ENCODE measurements around the gene TCEA3. TPM values are rescaled to one million over a fixed set of nuclear protein-coding genes. Genes with fewer than 3 reads are reported as not detected.

Gene TCEA3
- total RNA-seq, 1 experiment from 2014 or later: 0.37 TPM

GRCh38 chr1:23417570-23417969 is 7.0 kb downstream of the TCEA3 start:
- Mint-ChIP-seq H3K4me1 (no peaks in the 10 kb centered on the region; the same call in 1 of the 2 replicates), H3K9me3 (no peaks in the 10 kb centered on the region), H3K36me3 (no peaks in the 10 kb centered on the region), H3K27me3 (ENCODE audit: low read depth) (peaks cover 94% of the 10 kb centered on the region), H3K4me3 (no peak overlapping the region), H3K27ac (no peak overlapping the region)
- no peak for ATAC-seq
- CTCF ChIA-PET: no interaction called here
- POLR2A ChIA-PET: no interaction called here
- TF ChIP-seq MAX (CRISPR knock-in tag; IDR thresholded peaks at IDR 0.05): no peak
- TF ChIP-seq ZBTB21 (CRISPR knock-in tag; IDR thresholded peaks at IDR 0.05; ENCODE audit: borderline replicate concordance): no peak
- TF ChIP-seq CREB1 (CRISPR knock-in tag; IDR thresholded peaks at IDR 0.05): no peak
- TF ChIP-seq ATF2 (CRISPR knock-in tag; IDR thresholded peaks at IDR 0.05; ENCODE audit: borderline replicate concordance, low read depth): no peak
- TF ChIP-seq EMX1 (CRISPR knock-in tag; IDR thresholded peaks at IDR 0.05): no peak
- TF ChIP-seq GTF2I (CRISPR knock-in tag; conservative IDR thresholded peaks at IDR 0.05): no peak
- TF ChIP-seq TCF7 (CRISPR knock-in tag; IDR thresholded peaks at IDR 0.05; ENCODE audit: low read depth): no peak
- TF ChIP-seq FOXP4 (CRISPR knock-in tag; IDR thresholded peaks at IDR 0.05): no peak
- TF ChIP-seq ZNF138 (CRISPR knock-in tag; conservative IDR thresholded peaks at IDR 0.05): no peak
- TF ChIP-seq ZNF425 (CRISPR knock-in tag; conservative IDR thresholded peaks at IDR 0.05): no peak
- TF ChIP-seq ZNF232 (CRISPR knock-in tag; IDR thresholded peaks at IDR 0.05): no peak
- no peak for TF ChIP-seq USF2 (CRISPR knock-in tag; IDR thresholded peaks at IDR 0.05)
- no peak for TF ChIP-seq ATF3 (CRISPR knock-in tag; conservative IDR thresholded peaks at IDR 0.05)
- TF ChIP-seq JUN (CRISPR knock-in tag; IDR thresholded peaks at IDR 0.05): no peak
- DNase-seq (ENCODE audit: low spot score): no peak

GRCh38 chr1:23416964-23417363 is 7.6 kb downstream of the TCEA3 start:
- no peak for DNase-seq (ENCODE audit: low spot score)
- peaks cover 94% of the 10 kb centered on the region for H3K27me3 Mint-ChIP-seq (ENCODE audit: low read depth)
- ChIA-PET POLR2A (no interaction called here), CTCF (interaction anchor here (2.5 kb wide), 1 partner anchor 13 kb away, joined by 10 read pairs; no protein-coding TSS in a partner anchor)
- no peaks in the 10 kb centered on the region; the same call in 1 of the 2 replicates for H3K4me1 Mint-ChIP-seq
- H3K4me3 Mint-ChIP-seq: no peak overlapping the region
- H3K27ac Mint-ChIP-seq: no peak overlapping the region
- no peaks in the 10 kb centered on the region for H3K9me3 Mint-ChIP-seq
- H3K36me3 Mint-ChIP-seq: no peaks in the 10 kb centered on the region
- no peak for ATAC-seq
- TF ChIP-seq PREB (CRISPR knock-in tag; IDR thresholded peaks at IDR 0.05; ENCODE audit: borderline replicate concordance) (no peak), EMX1 (CRISPR knock-in tag; IDR thresholded peaks at IDR 0.05) (no peak), OVOL2 (CRISPR knock-in tag; IDR thresholded peaks at IDR 0.05; ENCODE audit: borderline replicate concordance) (no peak), NFATC4 (CRISPR knock-in tag; IDR thresholded peaks at IDR 0.05) (no peak), USF1 (CRISPR knock-in tag; IDR thresholded peaks at IDR 0.05) (no peak), ZNF532 (CRISPR knock-in tag; IDR thresholded peaks at IDR 0.05; ENCODE audit: borderline replicate concordance) (no peak), JUN (CRISPR knock-in tag; IDR thresholded peaks at IDR 0.05) (no peak)
